GM10847 (cell line): Measurements from ENCODE around the gene TRPC3.

Experiments used
- POLR2A ChIP-seq: IDR thresholded peaks from 2 replicates; pipeline ENCODE4 v1.6.1; 2011; ENCODE audit not compliant: insufficient read length; ENCODE audit errors: extremely low read depth

The TRPC3 gene

GRCh38 chr4:121958777-121959176 lies 6.9 kb upstream of the TRPC3 start:
- no peak for TF ChIP-seq POLR2A

GRCh38 chr4:121957266-121957665 lies 5.4 kb upstream of the TRPC3 start:
- no peak for TF ChIP-seq POLR2A

GRCh38 chr4:121953860-121954259 lies 2.0 kb upstream of the TRPC3 start:
- no peak for TF ChIP-seq POLR2A

GRCh38 chr4:121952290-121952689 lies 430 bp upstream of the TRPC3 start:
- TF ChIP-seq POLR2A: no peak

- TF ChIP-seq POLR2A: no peak
These were observed 960 bp downstream of the TRPC3 start for GRCh38 chr4:121950680-121951520.

GRCh38 chr4:121950212-121950679 lies 1.6 kb downstream of the TRPC3 start:
- no peak for TF ChIP-seq POLR2A

- no peak for TF ChIP-seq POLR2A
These were observed 5.2 kb downstream of the TRPC3 start for GRCh38 chr4:121946644-121947043.

- no peak for TF ChIP-seq POLR2A
These were observed 7.9 kb downstream of the TRPC3 start for GRCh38 chr4:121943941-121944340.

GRCh38 chr4:121939690-121940089 lies 12.2 kb downstream of the TRPC3 start:
- no peak for TF ChIP-seq POLR2A

GRCh38 chr4:121938282-121939092 lies 13.4 kb downstream of the TRPC3 start:
- no peak for TF ChIP-seq POLR2A

GRCh38 chr4:121936101-121936500 lies 15.8 kb downstream of the TRPC3 start:
- TF ChIP-seq POLR2A: no peak

- TF ChIP-seq POLR2A: no peak
These were observed 17.2 kb downstream of the TRPC3 start for GRCh38 chr4:121934635-121935034.

GRCh38 chr4:121932212-121932974 lies 19.5 kb downstream of the TRPC3 start:
- no peak for TF ChIP-seq POLR2A

- no peak for TF ChIP-seq POLR2A
These were observed 21.6 kb downstream of the TRPC3 start for GRCh38 chr4:121930304-121930703.

GRCh38 chr4:121927948-121928347 lies 23.9 kb downstream of the TRPC3 start:
- no peak for TF ChIP-seq POLR2A
